GM10266 (cell line): Measurements from ENCODE around the gene GPR45.

Experiments
- DNase-seq: peaks from one replicate; pipeline ENCODE4 v3.0.0; 2012; ENCODE audit errors: extremely low spot score
- TF ChIP-seq, protein P1 (sequence below): IDR thresholded peaks from 2 replicates; pipeline ENCODE4 v1.5.1; 2012; ENCODE audit warnings: mild to moderate bottlenecking, low read depth; ENCODE audit not compliant: control insufficient read depth, insufficient read depth; ENCODE audit errors: missing control alignments

Gene GPR45

GRCh38 chr2:105241443-105241842 is at the start of gene GPR45:
Gene GPR45, plus strand, starts transcription at chr2:105241743. Its CDS starts 116 bp downstream, at chr2:105241859.
- DNase-seq: no peak
- TF ChIP-seq, protein P1, sequence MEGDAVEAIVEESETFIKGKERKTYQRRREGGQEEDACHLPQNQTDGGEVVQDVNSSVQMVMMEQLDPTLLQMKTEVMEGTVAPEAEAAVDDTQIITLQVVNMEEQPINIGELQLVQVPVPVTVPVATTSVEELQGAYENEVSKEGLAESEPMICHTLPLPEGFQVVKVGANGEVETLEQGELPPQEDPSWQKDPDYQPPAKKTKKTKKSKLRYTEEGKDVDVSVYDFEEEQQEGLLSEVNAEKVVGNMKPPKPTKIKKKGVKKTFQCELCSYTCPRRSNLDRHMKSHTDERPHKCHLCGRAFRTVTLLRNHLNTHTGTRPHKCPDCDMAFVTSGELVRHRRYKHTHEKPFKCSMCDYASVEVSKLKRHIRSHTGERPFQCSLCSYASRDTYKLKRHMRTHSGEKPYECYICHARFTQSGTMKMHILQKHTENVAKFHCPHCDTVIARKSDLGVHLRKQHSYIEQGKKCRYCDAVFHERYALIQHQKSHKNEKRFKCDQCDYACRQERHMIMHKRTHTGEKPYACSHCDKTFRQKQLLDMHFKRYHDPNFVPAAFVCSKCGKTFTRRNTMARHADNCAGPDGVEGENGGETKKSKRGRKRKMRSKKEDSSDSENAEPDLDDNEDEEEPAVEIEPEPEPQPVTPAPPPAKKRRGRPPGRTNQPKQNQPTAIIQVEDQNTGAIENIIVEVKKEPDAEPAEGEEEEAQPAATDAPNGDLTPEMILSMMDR: no peak

- no peak for DNase-seq
- TF ChIP-seq, protein P1: no peak
These were observed 47.4 kb upstream of the GPR45 start for GRCh38 chr2:105194022-105194675.

GRCh38 chr2:105196651-105197050 is 44.9 kb upstream of the GPR45 start:
- DNase-seq: no peak
- TF ChIP-seq, protein P1: no peak

- TF ChIP-seq, protein P1: no peak
- no peak for DNase-seq
These were observed 25.9 kb upstream of the GPR45 start for GRCh38 chr2:105215586-105216192.

DNA sequence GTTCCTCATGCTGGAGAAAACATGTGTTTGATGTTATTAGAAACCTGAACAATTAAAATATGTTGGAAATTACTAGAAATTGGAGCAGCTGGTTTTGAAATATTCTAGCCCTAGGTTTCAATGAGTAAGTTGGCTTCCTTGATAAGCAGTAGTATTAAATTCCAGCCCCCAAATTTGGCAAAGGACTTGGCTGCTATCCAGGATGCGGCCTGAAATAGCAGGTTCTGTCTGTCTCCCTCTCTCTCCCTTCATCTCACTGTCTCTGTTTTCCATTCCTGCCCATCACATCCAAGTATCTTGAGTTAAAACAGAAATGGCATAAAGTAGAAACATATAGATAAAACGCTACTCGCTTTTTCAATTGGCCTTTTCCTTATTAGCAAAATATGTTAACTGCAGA is 20.9 kb upstream of the GPR45 start:
- TF ChIP-seq, protein P1: no peak
- DNase-seq: no peak

DNA sequence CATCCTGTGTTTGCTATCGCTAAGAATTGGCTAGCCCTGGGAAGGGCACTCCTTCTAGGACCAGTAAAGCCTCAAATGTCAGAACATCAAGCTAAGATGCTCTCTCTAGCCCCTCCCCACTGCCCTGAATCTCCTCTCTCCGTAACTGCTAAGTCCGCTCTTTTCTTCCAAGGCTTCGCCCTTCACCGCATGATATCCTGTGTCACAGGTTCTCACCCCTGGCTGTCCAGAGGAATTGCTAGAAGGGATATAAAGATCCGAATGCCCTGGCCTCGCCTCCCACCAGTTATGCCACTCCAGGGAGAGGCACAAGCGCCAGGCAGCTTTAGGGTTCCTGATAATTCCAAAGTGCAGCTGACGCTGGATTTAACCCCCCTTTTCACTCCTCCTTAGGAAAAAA is 17.1 kb upstream of the GPR45 start:
- DNase-seq: no peak

DNA sequence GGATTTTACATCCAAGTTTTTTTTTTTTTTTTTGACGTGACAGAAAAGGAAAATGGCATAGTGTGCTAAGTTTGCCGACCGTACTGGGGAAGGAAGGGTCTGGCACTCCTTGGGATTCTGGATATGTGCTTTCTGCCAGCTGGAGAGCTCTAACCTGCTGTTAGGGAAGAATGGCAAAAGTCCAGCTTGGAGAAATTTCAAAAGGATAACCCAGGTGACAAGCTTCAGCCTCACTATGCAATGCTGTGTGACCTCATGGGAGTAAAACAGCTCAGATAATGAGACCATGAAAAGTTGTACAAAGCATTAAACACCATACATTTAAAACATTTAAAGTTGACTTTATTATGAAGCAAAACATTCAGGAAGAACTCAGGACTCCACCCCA is 10.3 kb upstream of the GPR45 start:
- TF ChIP-seq, protein P1: no peak
- DNase-seq: no peak

More for the DNA sequence above, 17.1 kb upstream of the GPR45 start:
- TF ChIP-seq, protein P1: no peak
